ENCODE results near the gene TRABD.
"Not testable (repeated sequence)": the region's sequence is repeated elsewhere in the genome, so short reads cannot be mapped to it uniquely, and the experiment has no call there.

The TRABD gene

DNA sequence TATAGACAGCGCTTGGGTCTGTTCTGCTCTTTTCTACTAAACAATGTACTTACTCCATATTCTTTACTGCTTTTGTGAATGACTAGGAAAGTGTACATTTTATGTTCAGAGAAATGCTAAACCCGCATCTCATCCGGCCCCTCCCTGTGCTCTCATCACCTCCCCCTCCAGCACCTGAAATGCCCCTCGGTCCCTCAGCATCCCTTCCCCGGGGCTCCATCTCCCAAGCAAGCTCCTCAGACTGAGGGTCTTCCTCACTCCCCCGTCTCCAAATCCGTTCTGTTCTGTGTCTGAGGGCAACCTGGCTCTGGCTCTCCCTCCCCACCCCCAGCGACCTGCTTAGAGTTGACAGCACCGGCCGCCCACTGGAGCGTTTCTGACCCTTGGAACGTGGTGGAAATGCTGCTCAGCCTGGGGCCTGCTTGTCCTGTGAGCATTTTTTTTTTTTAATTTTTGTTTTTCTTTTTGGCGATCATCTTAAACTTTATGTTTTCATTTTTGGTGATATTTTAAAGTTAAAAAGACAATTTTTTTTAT is 16.5 kb downstream of the TRABD start:
- no peak for DNase-seq (ENCODE audit: low spot score)

DNA sequence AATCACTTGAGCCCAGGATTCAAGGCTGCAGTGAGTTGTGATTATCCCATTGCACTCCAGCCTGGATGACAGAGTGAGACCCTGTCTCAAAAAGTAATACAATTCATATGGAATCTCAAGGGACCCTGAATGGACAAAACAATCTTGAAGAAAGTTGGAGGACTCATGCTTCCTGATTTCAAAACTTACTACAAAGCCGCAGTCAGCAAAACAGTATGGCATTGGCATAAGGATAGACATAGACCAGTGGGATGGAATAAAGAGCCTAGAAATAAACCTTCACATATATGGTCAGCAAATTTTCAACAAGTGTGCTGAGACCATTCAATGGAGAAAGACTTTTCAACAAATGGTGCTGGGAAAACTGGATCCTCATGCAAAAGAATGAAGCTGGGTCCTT is 17.6 kb downstream of the TRABD start:
- DNase-seq (ENCODE audit: low spot score), result no peak

GRCh38 chr22:50204571-50204970 is 18.9 kb downstream of the TRABD start:
- DNase-seq (ENCODE audit: low spot score), result no peak

GRCh38 chr22:50204998-50205397 is 19.3 kb downstream of the TRABD start:
- DNase-seq (ENCODE audit: low spot score), result not testable (repeated sequence)

- no peak for DNase-seq (ENCODE audit: low spot score)
Observed at GRCh38 chr22:50205781-50206569, 20.3 kb downstream of the TRABD start.

DNA sequence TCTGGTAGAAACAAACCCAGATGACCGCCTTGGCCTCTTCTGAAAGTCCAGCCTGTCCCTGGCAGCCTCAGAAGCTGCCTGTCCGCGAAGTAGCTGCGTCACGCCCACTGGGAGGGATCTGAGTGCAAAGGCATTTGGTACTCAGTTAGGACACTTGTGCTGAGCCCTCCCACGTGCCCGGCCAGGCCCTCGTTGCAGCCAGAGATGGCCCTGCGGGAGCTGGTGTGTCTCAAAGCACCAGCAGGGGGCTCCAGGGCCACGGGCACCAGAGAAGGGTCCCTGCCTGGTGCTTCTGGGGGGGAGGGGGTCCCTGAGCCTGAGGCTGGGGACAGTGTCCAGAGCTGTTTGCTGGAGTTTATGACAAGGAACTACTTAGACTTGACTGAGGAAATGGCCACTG is 20.9 kb downstream of the TRABD start:
- peak; percentile 27 for DNase-seq (ENCODE audit: low spot score)

DNA sequence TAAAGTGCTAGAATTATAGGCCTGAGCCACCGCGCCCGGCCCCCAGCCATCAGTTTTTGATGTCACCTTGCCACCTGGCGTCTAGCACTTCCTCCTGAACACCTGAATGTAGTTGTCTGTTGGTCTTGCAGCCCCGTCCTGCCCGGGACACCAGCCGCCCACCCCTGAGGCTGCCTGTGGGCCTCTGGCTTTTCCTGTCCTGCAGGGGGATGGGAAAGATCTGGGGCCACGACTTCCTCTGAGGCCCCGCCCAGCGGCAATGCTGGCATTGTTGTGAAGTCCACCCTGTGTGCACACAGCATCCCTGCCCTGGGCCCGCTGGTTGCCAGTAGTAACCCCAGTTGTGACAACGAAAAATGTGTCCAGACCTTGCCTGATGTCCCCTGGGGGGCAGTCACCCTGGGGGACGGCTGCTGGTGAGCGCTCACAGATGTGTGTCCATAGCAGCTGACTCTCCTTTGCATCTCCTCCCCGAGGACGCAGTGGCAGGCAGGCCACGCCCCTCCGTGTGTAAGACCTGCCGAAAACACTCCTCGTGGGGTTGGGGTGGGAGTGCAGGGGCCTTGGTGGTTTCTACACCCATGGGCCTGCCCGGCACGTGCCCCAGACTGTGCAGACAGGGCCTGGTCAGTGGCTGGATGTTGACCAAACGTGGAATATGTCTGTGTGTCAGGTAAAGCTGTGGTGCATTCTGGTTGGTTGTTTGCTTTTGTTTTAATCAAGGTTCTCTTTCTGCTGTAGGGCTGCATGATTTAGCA is 21.8 kb downstream of the TRABD start:
- no peak for DNase-seq (ENCODE audit: low spot score)

- DNase-seq (ENCODE audit: low spot score), result no peak
Observed at GRCh38 chr22:50208430-50208938, 22.8 kb downstream of the TRABD start.

GRCh38 chr22:50208939-50209892 is 23.5 kb downstream of the TRABD start:
- no peak for DNase-seq (ENCODE audit: low spot score)

GRCh38 chr22:50209893-50210292 is 24.2 kb downstream of the TRABD start:
- DNase-seq (ENCODE audit: low spot score), result peak; percentile 83

DNA sequence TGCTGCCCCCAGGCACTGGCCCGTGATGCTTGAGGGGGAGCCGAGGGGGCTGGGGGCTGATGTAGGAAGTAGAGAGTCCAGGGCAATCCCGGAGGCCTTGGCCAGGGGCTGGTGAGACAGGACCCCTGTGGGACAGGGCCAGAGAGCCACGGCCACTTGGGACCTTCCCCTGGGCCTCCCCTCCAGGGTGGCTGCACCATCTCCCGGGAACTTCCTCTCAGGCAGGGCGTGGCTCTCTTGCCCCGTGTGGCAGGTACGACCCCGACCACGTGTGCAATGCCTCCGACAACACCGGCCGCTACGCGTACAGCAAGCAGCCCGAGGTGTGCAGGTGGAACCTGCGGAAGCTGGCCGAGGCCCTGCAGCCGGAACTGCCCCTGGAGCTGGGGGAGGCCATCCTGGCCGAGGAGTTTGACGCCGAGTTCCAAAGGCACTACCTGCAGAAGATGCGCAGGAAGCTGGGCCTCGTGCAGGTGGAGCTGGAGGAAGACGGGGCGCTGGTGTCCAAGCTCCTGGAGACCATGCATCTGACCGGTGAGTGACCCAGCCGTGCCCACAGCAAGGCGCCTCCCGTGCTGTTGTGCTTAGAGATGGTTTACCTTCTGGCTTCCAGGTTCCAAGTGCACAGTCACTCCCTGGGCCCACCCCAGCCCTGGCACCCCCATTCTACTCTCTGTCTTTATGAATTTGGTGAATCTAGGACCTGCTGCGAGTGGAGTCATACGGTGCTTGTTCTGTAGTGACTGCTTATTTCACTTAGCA is 24.8 kb downstream of the TRABD start:
- DNase-seq (ENCODE audit: low spot score), result no peak

GRCh38 chr22:50211147-50211546 is 25.4 kb downstream of the TRABD start:
- no peak for DNase-seq (ENCODE audit: low spot score)

- no peak for DNase-seq (ENCODE audit: low spot score)
Observed at GRCh38 chr22:50213263-50213662, 27.6 kb downstream of the TRABD start.

DNA sequence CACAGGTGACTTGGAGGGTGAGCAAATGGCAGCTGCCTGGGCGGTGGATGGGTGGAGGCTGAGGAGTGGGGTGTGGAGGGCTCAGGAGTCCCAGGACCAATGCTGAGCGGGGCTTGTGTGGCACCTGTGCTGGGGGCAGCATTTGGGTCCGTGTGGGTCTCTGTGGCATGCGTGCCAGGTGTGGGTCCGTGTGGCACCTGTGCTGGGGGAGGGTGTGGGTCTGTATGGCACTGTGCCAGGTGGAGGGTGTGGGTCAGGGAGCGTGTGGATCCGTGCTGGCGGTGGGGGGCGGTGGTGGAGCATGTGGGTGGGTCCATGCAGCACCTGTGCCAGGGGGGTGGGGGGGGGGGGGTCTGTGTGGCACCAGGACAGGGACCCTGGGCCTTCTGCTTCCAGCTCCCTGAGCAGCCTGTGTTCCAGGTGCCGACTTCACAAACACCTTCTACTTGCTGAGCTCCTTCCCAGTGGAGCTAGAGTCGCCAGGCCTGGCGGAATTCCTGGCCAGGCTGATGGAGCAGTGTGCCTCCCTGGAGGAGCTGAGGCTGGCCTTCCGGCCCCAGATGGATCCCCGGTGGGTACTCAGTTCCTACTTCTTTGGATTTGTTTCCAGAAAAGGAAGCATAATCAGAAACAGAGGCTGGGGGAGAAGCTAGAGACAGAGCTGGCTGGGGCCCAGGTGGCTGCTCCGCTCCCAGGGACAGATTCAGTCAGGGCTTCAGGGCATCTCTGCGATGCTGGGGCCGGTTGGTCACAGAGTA is 29.8 kb downstream of the TRABD start:
- DNase-seq (ENCODE audit: low spot score), result no peak

DNA sequence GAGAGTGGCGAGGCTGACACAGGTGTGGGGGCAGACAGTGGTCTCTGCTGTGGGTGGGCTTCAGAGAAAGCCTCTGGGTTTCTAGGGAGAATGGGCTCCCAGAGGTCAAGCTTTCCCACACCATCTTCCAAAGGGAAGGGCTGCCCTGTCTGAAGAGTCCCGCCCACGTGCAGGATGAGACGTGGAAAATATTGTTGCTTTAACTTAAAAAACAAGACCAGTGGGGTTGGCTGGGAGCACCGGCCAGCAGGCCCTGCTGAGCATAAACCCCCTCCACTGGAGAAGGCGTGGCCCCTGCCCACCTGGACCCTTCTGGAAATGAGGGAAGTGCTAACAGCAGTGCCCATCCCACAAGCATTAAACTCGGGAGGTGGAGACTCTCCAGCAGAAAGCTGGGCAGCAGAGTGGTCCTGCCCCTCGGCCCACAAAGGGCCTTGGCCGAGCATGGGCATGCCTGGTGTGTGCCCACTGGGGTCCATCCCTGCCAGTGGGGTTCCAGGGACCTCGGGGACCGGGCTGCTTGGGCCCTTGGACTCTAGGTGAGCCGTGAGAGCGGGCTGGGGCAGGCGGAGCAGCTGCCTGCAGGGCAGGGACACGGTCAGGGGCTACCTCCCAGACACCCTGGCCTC is 30.5 kb downstream of the TRABD start:
- DNase-seq (ENCODE audit: low spot score), result no peak

DNA sequence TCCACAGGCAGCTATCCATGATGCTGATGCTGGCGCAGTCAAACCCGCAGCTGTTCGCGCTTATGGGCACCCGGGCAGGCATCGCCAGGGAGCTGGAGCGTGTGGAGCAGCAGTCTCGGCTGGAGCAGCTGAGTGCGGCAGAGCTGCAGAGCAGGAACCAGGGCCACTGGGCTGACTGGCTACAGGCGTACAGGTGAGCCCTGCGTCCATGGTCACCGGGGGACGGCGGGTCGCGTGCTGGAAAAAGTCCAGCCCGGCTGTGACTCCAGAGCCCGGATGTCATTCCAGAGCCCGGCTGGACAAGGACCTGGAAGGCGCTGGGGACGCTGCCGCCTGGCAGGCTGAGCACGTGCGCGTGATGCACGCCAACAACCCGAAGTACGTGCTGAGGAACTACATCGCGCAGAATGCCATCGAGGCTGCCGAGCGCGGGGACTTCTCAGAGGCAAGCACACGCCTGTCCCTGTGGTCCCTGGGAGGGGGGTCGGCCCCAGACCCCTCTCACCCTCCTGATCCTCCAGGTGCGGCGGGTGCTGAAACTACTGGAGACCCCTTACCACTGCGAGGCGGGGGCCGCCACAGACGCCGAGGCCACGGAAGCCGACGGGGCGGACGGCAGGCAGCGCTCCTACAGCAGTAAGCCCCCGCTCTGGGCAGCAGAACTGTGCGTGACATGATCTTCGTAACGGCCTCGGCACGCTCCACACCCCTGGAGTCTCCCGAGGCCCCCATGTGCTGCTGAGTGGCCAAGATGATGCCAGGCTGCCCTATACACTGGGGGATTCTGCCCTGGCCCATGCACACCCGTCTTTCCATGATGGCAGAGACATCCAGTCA is 31.2 kb downstream of the TRABD start:
- DNase-seq (ENCODE audit: low spot score), result no peak

DNA sequence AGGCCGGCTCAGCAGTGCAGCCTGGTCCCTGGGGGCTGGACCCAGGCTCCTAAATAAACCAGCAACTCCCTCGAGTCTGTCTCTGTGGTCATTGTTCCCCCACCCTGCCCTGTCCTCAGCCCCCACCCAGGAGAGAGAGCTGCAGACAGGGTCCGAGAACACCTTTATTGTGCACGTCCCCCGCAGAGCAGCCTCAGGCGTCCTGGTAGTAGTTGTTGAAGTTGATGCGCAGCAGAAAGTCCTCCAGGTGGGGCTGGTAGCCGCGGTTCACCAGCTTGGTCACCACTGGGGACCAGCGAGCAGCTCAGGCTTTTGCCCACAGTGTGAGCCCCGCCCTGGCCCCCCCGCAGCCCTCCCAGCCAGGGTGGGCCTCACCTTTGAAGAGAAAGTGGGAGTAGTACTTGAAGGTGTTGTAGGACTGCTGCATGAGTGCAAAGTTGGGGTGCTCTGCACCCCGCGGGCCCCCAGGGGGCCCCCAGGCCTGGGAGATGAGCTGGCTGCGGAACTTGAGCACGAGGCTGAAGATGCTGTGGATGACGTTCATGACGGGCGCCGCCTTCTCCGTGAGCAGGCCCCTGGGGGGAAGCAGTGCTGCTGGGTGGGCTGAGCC is 31.9 kb downstream of the TRABD start:
- DNase-seq (ENCODE audit: low spot score), result no peak

All from COLO829 (cell line).